ENCODE results near the gene PCK2.

Gene PCK2

DNA sequence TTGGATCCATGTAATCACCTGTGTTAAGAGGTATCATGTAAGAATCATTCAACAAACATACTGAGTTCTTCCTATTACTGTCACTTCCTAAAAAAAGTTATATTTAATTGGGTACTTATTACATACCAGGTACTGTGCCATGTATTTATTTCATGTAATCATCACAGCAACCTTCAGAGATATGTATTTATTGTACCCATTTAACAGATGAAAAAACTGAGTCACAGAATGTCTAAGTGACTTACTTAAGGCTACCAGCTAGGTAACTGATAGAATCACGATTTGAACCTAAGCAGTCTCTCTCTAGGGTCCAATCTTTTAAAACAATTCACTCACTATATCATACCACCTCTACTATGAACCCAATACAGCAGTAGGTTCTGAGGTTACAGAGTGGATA is 50.3 kb downstream of the PCK2 start (continued):
- TF ChIP-seq, protein P1, sequence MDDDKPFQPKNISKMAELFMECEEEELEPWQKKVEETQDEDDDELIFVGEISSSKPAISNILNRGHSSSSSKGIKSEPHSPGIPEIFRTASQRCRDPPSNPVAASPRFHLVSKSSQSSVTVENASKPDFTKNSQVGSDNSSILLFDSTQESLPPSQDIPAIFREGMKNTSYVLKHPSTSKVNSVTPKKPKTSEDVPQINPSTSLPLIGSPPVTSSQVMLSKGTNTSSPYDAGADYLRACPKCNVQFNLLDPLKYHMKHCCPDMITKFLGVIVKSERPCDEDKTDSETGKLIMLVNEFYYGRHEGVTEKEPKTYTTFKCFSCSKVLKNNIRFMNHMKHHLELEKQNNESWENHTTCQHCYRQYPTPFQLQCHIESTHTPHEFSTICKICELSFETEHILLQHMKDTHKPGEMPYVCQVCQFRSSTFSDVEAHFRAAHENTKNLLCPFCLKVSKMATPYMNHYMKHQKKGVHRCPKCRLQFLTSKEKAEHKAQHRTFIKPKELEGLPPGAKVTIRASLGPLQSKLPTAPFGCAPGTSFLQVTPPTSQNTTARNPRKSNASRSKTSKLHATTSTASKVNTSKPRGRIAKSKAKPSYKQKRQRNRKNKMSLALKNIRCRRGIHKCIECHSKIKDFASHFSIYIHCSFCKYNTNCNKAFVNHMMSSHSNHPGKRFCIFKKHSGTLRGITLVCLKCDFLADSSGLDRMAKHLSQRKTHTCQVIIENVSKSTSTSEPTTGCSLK (tag by site-specific recombination; IDR thresholded peaks at IDR 0.05) = no peak
- TF ChIP-seq, protein P2, sequence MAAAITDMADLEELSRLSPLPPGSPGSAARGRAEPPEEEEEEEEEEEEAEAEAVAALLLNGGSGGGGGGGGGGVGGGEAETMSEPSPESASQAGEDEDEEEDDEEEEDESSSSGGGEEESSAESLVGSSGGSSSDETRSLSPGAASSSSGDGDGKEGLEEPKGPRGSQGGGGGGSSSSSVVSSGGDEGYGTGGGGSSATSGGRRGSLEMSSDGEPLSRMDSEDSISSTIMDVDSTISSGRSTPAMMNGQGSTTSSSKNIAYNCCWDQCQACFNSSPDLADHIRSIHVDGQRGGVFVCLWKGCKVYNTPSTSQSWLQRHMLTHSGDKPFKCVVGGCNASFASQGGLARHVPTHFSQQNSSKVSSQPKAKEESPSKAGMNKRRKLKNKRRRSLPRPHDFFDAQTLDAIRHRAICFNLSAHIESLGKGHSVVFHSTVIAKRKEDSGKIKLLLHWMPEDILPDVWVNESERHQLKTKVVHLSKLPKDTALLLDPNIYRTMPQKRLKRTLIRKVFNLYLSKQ (tag by site-specific recombination; IDR thresholded peaks at IDR 0.05; ENCODE audit: borderline replicate concordance) = no peak
- TF ChIP-seq ZNF175 (tag by site-specific recombination; IDR thresholded peaks at IDR 0.05) = no peak
- no peak for TF ChIP-seq ZNF76 (tag by site-specific recombination; IDR thresholded peaks at IDR 0.05; ENCODE audit: borderline replicate concordance, low read depth)
- no peak for TF ChIP-seq ZNF214 (tag by site-specific recombination; IDR thresholded peaks at IDR 0.05; ENCODE audit: borderline replicate concordance)
- TF ChIP-seq ZSCAN16 (tag by site-specific recombination; IDR thresholded peaks at IDR 0.05) = no peak
- TF ChIP-seq GLI4 (tag by site-specific recombination; IDR thresholded peaks at IDR 0.05) = no peak
- no peak for TF ChIP-seq ZNF266 (tag by site-specific recombination; IDR thresholded peaks at IDR 0.05; ENCODE audit: low read depth)
- no peak for TF ChIP-seq KLF1 (tag by site-specific recombination; IDR thresholded peaks at IDR 0.05)
- no peak for TF ChIP-seq ZNF670 (tag by site-specific recombination; IDR thresholded peaks at IDR 0.05; ENCODE audit: low read depth)
- no peak for TF ChIP-seq ZNF843 (tag by site-specific recombination; IDR thresholded peaks at IDR 0.05)

DNA sequence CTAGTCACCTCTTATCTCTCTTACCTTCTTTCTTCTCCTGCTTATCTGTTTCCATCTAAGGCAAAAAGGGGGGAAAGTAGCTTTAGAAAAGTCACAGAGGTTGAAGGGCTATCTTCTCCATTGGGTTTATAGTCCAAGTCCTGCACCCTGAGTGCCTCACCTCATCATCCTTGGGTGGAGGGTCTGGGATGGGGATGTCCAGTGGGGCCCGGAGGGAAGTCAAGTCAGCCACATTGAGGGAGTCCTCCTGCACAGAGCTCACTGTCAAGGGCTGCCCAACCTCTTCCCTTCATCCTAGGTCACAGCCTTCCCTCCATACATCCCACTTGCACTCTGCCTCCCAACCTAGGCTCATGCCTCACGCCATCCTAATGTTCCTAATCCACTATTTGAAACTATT is 51.1 kb downstream of the PCK2 start:
- ChIA-PET CTCF (interaction anchor here (0.6 to 1.4 kb wide), 3 partner anchors 8 to 132 kb away, joined by 3 to 5 read pairs (median 5); no protein-coding TSS in a partner anchor), POLR2A (interaction anchor here (0.5 to 3.8 kb wide), 8 partner anchors 8 to 51 kb away, joined by 3 to 79 read pairs (median 18); partner anchors contain the start of genes DCAF11, IRF9, NRL and PCK2)
- Histone ChIP-seq H3K36me3 (ENCODE audit: control insufficient read depth in 2 of 2, insufficient read depth in 1 of 2, low read length in 2 of 2) (peaks cover 12 to 40% of the 10 kb centered on the region in 2 experiments), H3K9me3 (ENCODE audit: control insufficient read depth, insufficient read depth, low read depth, low read length) (no peaks in the 10 kb centered on the region), H3K27ac (ENCODE audit: extremely low read depth, low read depth, low read length) (no peak overlapping the region), H3K4me3 (ENCODE audit: low read depth, low read length) (no peak overlapping the region), H3K4me1 (ENCODE audit: control insufficient read depth, insufficient read depth, low read length) (peaks cover 8% of the 10 kb centered on the region)
- TF ChIP-seq, protein P3, sequence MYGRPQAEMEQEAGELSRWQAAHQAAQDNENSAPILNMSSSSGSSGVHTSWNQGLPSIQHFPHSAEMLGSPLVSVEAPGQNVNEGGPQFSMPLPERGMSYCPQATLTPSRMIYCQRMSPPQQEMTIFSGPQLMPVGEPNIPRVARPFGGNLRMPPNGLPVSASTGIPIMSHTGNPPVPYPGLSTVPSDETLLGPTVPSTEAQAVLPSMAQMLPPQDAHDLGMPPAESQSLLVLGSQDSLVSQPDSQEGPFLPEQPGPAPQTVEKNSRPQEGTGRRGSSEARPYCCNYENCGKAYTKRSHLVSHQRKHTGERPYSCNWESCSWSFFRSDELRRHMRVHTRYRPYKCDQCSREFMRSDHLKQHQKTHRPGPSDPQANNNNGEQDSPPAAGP (tag by site-specific recombination; IDR thresholded peaks at IDR 0.05) = no peak
- TF ChIP-seq, protein P4, sequence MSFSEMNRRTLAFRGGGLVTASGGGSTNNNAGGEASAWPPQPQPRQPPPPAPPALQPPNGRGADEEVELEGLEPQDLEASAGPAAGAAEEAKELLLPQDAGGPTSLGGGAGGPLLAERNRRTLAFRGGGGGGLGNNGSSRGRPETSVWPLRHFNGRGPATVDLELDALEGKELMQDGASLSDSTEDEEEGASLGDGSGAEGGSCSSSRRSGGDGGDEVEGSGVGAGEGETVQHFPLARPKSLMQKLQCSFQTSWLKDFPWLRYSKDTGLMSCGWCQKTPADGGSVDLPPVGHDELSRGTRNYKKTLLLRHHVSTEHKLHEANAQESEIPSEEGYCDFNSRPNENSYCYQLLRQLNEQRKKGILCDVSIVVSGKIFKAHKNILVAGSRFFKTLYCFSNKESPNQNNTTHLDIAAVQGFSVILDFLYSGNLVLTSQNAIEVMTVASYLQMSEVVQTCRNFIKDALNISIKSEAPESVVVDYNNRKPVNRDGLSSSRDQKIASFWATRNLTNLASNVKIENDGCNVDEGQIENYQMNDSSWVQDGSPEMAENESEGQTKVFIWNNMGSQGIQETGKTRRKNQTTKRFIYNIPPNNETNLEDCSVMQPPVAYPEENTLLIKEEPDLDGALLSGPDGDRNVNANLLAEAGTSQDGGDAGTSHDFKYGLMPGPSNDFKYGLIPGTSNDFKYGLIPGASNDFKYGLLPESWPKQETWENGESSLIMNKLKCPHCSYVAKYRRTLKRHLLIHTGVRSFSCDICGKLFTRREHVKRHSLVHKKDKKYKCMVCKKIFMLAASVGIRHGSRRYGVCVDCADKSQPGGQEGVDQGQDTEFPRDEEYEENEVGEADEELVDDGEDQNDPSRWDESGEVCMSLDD (tag by site-specific recombination; IDR thresholded peaks at IDR 0.05) = no peak
- TF ChIP-seq, protein P5, sequence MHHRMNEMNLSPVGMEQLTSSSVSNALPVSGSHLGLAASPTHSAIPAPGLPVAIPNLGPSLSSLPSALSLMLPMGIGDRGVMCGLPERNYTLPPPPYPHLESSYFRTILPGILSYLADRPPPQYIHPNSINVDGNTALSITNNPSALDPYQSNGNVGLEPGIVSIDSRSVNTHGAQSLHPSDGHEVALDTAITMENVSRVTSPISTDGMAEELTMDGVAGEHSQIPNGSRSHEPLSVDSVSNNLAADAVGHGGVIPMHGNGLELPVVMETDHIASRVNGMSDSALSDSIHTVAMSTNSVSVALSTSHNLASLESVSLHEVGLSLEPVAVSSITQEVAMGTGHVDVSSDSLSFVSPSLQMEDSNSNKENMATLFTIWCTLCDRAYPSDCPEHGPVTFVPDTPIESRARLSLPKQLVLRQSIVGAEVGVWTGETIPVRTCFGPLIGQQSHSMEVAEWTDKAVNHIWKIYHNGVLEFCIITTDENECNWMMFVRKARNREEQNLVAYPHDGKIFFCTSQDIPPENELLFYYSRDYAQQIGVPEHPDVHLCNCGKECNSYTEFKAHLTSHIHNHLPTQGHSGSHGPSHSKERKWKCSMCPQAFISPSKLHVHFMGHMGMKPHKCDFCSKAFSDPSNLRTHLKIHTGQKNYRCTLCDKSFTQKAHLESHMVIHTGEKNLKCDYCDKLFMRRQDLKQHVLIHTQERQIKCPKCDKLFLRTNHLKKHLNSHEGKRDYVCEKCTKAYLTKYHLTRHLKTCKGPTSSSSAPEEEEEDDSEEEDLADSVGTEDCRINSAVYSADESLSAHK (tag by site-specific recombination; IDR thresholded peaks at IDR 0.05) = no peak
- no peak for TF ChIP-seq GLIS2 (tag by site-specific recombination; IDR thresholded peaks at IDR 0.05)
- no peak for TF ChIP-seq ZNF248 (tag by site-specific recombination; IDR thresholded peaks at IDR 0.05)
- TF ChIP-seq ZBTB48 (tag by site-specific recombination; IDR thresholded peaks at IDR 0.05) = no peak
- TF ChIP-seq KLF8 (tag by site-specific recombination; IDR thresholded peaks at IDR 0.05) = no peak
- TF ChIP-seq, protein P6, sequence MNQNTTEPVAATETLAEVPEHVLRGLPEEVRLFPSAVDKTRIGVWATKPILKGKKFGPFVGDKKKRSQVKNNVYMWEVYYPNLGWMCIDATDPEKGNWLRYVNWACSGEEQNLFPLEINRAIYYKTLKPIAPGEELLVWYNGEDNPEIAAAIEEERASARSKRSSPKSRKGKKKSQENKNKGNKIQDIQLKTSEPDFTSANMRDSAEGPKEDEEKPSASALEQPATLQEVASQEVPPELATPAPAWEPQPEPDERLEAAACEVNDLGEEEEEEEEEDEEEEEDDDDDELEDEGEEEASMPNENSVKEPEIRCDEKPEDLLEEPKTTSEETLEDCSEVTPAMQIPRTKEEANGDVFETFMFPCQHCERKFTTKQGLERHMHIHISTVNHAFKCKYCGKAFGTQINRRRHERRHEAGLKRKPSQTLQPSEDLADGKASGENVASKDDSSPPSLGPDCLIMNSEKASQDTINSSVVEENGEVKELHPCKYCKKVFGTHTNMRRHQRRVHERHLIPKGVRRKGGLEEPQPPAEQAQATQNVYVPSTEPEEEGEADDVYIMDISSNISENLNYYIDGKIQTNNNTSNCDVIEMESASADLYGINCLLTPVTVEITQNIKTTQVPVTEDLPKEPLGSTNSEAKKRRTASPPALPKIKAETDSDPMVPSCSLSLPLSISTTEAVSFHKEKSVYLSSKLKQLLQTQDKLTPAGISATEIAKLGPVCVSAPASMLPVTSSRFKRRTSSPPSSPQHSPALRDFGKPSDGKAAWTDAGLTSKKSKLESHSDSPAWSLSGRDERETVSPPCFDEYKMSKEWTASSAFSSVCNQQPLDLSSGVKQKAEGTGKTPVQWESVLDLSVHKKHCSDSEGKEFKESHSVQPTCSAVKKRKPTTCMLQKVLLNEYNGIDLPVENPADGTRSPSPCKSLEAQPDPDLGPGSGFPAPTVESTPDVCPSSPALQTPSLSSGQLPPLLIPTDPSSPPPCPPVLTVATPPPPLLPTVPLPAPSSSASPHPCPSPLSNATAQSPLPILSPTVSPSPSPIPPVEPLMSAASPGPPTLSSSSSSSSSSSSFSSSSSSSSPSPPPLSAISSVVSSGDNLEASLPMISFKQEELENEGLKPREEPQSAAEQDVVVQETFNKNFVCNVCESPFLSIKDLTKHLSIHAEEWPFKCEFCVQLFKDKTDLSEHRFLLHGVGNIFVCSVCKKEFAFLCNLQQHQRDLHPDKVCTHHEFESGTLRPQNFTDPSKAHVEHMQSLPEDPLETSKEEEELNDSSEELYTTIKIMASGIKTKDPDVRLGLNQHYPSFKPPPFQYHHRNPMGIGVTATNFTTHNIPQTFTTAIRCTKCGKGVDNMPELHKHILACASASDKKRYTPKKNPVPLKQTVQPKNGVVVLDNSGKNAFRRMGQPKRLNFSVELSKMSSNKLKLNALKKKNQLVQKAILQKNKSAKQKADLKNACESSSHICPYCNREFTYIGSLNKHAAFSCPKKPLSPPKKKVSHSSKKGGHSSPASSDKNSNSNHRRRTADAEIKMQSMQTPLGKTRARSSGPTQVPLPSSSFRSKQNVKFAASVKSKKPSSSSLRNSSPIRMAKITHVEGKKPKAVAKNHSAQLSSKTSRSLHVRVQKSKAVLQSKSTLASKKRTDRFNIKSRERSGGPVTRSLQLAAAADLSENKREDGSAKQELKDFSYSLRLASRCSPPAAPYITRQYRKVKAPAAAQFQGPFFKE (tag by site-specific recombination; IDR thresholded peaks at IDR 0.05; ENCODE audit: borderline replicate concordance) = no peak
- TF ChIP-seq ZNF561 (tag by site-specific recombination; IDR thresholded peaks at IDR 0.05; ENCODE audit: borderline replicate concordance) = no peak

Data from HEK293 (cell line).